Activated CD4-positive, alpha-beta T cell treated with anti-CD3 and anti-CD28 coated beads, Interleukin-2, amount 10 ng/mL, durations not matched to agents 24 days and 14 days (primary cell): Measurements from ENCODE around the gene CCDC102B. TPM values are rescaled to one million over a fixed set of nuclear protein-coding genes. Genes with fewer than 3 reads are reported as not detected.

Source experiments
- DNase-seq: peaks from one replicate; pipeline ENCODE4 v3.0.0; 2022
- H3K27ac Mint-ChIP-seq: one replicate; pipeline ENCODE4 v1.8.0; 2022; ENCODE audit warnings: mild to moderate bottlenecking, mixed read lengths
- H3K27me3 Mint-ChIP-seq: one replicate; pipeline ENCODE4 v1.8.0; 2022; ENCODE audit warnings: mixed read lengths
- H3K36me3 Mint-ChIP-seq: one replicate; pipeline ENCODE4 v1.8.0; 2022; ENCODE audit warnings: low read depth, mild to moderate bottlenecking, mixed read lengths
- H3K4me1 Mint-ChIP-seq: one replicate; pipeline ENCODE4 v1.8.0; 2021; ENCODE audit warnings: mixed read lengths
- H3K4me3 Mint-ChIP-seq: one replicate; pipeline ENCODE4 v1.8.0; 2022; ENCODE audit warnings: mild to moderate bottlenecking, moderate library complexity, mixed read lengths
- H3K9me3 Mint-ChIP-seq: one replicate; pipeline ENCODE4 v1.8.0; 2021; ENCODE audit warnings: mixed read lengths
- intact Hi-C: fragments of 100-400 bp; cut with micrococcal nuclease; formaldehyde crosslinking; loops from one replicate; pipeline ENCODE4 v1.15.1; 2023
- total RNA-seq: library from RNA; stranded (reverse); gene quantifications from 2 replicates; pipeline ENCODE4 v1.2.3, GENCODE V29; 2022

CCDC102B gene
- total RNA-seq, 1 donor from 2014 or later, result 0.58 TPM

DNA sequence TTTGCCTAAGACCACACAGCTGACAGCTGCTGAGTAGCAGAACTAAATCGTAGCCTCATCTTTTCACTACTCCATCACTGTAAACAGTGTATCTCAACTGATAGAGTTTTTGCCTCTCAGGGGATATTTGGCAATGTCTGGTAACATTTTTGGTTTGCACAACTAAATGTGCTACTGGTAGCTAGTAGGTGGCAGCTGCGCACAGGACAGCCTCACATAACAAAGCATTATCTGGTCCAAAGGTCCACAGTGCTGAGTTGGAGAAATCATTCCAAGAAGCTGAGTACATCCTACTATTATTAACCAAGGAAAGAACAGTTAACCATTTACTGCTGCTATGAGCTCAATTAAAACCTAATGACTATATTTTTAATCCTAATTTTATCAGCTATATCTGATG, 6.1 kb upstream of the CCDC102B start:
- H3K4me3 Mint-ChIP-seq, result no peak overlapping the region
- H3K27ac Mint-ChIP-seq, result no peak overlapping the region
- DNase-seq, result no peak
- no peaks in the 10 kb centered on the region for H3K9me3 Mint-ChIP-seq
- no peaks in the 10 kb centered on the region for H3K36me3 Mint-ChIP-seq
- H3K27me3 Mint-ChIP-seq, result no peaks in the 10 kb centered on the region
- intact Hi-C loops, result no loop called here
- H3K4me1 Mint-ChIP-seq, result no peaks in the 10 kb centered on the region

DNA sequence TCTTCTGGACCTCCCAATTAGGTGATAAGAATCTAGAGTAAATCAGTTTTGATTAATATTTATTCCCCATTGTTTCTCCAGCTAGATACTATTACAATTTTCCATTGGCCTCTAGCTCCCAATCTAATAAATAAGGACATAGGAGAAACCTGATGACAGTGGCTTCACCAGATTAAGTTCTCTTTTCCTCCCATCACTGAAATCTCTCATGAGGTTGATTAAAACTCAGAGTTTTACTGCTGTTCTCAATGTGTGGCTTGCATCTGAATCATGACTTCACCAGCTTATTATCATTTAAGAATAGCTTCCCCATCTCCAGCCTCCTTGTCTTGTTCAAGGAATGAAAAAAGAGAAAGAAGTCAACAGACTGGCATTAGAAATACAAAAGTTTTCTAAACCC, 3.9 kb upstream of the CCDC102B start:
- H3K27ac Mint-ChIP-seq, result no peak overlapping the region
- no peak overlapping the region for H3K4me3 Mint-ChIP-seq
- no peaks in the 10 kb centered on the region for H3K27me3 Mint-ChIP-seq
- intact Hi-C loops, result no loop called here
- H3K36me3 Mint-ChIP-seq, result no peaks in the 10 kb centered on the region
- no peaks in the 10 kb centered on the region for H3K9me3 Mint-ChIP-seq
- no peaks in the 10 kb centered on the region for H3K4me1 Mint-ChIP-seq
- DNase-seq, result no peak

DNA sequence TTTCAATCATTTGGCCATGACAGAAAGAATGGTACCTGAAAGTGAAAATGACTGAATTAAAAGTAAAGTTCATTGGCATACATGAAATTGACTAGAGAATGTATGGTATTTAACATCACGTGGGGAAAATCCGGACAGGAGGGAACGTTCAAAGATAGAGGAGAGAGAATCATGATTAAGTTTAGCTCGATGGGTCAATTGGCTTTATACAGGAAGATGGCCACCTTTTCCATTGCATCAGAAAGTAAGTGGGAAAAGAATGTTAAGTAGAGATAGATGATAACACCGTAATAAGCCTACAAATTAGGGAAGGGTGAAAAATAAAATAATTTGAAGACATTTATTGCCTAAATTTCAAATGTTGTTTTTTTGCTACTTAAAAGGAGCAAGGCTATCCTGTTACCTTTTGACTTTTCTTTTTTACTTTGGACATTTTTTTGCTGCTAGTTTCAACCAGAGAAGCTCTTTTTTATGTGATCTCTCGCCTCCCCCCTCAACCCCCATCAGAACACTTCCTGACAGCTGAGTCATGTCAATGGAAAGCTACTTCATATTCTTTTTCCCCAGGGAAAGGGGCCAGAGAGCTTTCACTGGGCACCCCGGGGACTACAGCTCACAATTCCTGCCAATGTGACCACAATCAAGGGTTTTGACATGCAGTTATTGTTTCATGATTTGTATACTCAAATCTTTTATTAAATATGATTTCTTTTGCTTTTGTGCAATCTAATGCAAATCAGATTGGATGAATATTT, 767 bp upstream of the CCDC102B start:
- no peaks in the 10 kb centered on the region for H3K4me1 Mint-ChIP-seq
- intact Hi-C loops, result no loop called here
- H3K27me3 Mint-ChIP-seq, result no peaks in the 10 kb centered on the region
- H3K36me3 Mint-ChIP-seq, result no peaks in the 10 kb centered on the region
- no peaks in the 10 kb centered on the region for H3K9me3 Mint-ChIP-seq
- H3K27ac Mint-ChIP-seq, result no peak overlapping the region
- H3K4me3 Mint-ChIP-seq, result no peak overlapping the region
- no peak for DNase-seq

DNA sequence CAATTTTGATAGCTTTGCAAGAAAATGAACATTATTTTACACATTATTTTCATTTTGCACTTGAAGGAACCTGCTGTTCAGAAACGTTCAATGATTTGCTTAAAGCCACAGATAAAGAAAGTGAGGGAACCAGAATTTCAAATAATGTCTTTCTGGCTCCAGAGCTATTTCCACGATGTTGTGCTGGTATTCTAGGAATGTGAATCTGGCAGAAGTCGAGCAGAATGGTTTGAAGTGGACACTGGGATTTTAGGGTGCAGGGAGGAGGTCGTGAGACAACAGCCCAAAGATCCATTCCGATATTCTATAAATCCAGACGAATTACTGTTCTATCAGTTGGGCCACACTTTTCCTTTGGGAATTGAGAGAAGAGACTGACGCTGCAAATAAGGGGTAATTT, 2.2 kb downstream of the CCDC102B start:
- Mint-ChIP-seq H3K4me1 (no peaks in the 10 kb centered on the region), H3K27ac (no peak overlapping the region), H3K36me3 (no peaks in the 10 kb centered on the region), H3K4me3 (no peak overlapping the region), H3K9me3 (no peaks in the 10 kb centered on the region), H3K27me3 (no peaks in the 10 kb centered on the region)
- intact Hi-C loops, result no loop called here
- no peak for DNase-seq

DNA sequence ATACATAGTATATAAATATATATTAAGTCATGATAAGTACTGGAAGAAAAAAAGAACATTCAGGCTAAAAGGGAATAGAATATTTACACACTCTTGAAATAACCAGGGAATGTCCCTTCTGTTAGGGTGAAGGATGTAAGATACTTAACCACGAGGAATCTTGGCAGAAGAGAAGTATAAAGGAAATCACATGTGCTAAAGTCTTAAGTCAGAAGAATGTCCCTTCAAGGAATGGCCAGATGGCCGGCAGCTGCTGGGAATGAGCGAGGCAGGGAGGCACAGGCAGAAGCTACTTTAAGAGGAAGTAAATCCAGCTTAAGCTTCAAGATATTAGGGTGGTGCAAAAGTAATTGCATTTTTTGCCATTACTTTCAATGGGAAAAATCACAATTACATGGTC, 5.5 kb downstream of the CCDC102B start:
- Mint-ChIP-seq H3K9me3 (no peaks in the 10 kb centered on the region), H3K4me3 (no peak overlapping the region), H3K4me1 (no peaks in the 10 kb centered on the region), H3K27ac (no peak overlapping the region), H3K36me3 (no peaks in the 10 kb centered on the region), H3K27me3 (no peaks in the 10 kb centered on the region)
- DNase-seq, result no peak
- intact Hi-C loops, result no loop called here

DNA sequence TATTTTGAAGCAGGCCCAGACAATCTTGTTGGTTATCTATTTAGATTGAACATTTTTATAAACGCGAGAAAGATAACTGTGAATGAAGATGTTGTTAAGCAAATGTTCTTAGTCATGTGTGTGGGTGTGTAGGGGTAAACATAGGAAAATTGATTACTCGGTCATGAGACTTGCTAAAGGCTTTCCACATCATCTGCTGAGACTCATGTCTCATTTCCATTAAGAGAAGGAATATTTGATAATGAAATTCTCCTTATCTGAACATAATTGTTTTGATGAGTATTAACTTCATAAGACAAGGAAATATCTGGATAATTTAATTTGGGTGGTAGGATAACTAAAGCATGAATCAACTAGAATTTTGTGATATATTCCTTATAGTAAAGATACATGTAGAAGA, 19.7 kb downstream of the CCDC102B start:
- Mint-ChIP-seq H3K36me3 (no peaks in the 10 kb centered on the region), H3K27ac (no peak overlapping the region), H3K4me3 (no peak overlapping the region), H3K4me1 (no peaks in the 10 kb centered on the region), H3K9me3 (no peaks in the 10 kb centered on the region), H3K27me3 (no peaks in the 10 kb centered on the region)
- no peak for DNase-seq
- intact Hi-C loops, result no loop called here

DNA sequence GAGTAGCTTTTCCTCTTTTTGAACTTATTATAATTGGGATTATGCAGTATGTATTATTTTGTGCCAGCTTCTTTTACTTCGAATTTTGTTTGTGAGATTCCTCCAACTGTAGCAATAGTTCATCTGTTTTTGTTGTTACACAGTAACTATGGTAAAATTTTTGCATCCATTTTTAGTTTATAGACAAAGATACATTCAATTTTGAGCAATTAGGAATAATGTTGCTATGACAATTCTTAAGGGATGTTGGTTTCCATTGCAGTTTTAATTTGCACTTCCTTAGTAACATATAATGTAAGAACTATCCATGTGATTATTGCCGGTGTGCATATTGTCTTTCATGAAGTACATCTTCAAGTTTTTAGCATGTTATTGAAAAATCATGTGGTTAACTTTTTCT, 20.7 kb downstream of the CCDC102B start:
- no peaks in the 10 kb centered on the region for H3K9me3 Mint-ChIP-seq
- intact Hi-C loops, result no loop called here
- H3K36me3 Mint-ChIP-seq, result no peaks in the 10 kb centered on the region

DNA sequence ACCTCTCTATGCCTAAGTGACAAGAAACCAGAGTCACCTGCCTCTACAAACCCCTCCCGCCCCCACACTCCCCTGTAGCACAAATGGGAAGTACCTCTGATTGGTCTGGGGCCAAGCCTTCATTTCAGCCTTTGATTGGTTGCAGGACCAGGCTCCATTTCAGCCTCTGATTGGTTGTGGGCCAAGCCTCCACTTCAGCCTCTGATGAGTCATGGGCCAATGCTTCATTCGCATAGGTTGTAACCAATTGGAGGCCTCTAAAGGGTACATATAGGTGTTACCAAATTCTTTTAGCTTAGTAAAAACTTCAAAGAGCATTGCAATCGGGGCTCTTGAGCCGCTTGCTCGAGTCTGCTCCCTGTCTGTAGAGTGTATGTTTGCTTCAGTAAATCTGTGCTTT, 25.0 kb downstream of the CCDC102B start:
- intact Hi-C loops, result no loop called here
- Mint-ChIP-seq H3K27me3 (no peaks in the 10 kb centered on the region), H3K36me3 (no peaks in the 10 kb centered on the region), H3K9me3 (no peaks in the 10 kb centered on the region), H3K27ac (no peak overlapping the region), H3K4me3 (no peak overlapping the region), H3K4me1 (no peaks in the 10 kb centered on the region)
- no peak for DNase-seq

More for the DNA sequence above, 20.7 kb downstream of the CCDC102B start:
- Mint-ChIP-seq H3K27ac (no peak overlapping the region), H3K27me3 (no peaks in the 10 kb centered on the region), H3K4me1 (no peaks in the 10 kb centered on the region), H3K4me3 (no peak overlapping the region)
- no peak for DNase-seq

DNA sequence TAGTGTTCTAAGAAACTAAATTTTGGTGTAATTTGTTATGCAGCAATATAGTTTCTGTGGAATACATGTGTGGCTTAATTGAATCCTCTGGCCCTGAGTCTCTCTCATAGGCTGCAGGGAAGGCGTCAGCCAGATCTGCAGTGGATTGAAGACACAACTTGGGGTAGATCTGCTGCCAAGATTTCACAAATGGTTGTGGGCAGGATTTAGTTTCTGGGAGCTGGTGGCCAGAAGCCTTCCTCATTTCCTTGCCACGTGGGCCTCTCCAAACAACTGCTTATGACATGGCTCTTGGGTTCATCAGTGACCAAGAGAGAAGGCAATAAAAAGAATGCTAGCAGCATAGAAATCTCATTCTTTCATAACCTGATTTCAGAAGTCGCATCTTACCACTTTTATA, 28.2 kb downstream of the CCDC102B start:
- no peak overlapping the region for H3K4me3 Mint-ChIP-seq
- DNase-seq, result no peak
- no peaks in the 10 kb centered on the region for H3K9me3 Mint-ChIP-seq
- H3K4me1 Mint-ChIP-seq, result no peaks in the 10 kb centered on the region
- intact Hi-C loops, result no loop called here
- H3K27ac Mint-ChIP-seq, result no peak overlapping the region
- H3K36me3 Mint-ChIP-seq, result no peaks in the 10 kb centered on the region
- H3K27me3 Mint-ChIP-seq, result no peaks in the 10 kb centered on the region

DNA sequence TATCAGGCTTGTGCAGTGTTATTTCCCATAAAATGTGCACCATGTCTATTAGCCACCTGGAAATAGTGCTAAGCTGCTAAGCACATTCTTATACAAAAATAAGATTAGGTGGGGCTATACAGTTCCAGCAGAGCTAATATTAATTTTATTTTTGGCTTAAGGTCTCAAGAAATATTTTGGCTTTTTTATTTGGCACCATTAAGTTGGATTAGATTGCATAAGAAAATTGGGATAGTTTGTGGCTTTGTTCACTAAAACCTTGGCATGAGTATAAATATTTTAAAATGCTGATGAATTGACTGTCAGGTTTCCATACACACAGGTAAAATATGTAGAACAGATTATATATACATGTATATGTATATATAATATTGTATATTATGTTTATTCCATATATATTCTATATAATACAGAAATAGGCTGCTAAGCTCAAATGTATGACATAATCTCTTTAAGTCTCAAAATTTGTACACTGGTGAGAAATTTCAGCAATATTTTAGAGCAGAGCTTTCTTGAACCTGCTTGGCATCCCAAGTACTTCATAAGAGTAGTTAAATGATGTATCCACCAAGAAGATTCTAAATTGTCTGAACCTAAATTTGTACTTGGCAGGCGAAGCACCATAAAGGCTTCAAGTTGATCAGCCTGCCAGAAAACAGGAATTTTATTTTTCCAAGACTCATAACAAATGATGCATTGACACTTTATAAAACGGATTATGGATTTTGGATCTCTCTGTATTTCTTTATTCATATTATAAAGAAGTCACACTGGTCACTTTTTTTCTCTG, 32.6 kb downstream of the CCDC102B start:
- no peak for DNase-seq
- no peaks in the 10 kb centered on the region for H3K4me1 Mint-ChIP-seq
- intact Hi-C loops, result no loop called here

DNA sequence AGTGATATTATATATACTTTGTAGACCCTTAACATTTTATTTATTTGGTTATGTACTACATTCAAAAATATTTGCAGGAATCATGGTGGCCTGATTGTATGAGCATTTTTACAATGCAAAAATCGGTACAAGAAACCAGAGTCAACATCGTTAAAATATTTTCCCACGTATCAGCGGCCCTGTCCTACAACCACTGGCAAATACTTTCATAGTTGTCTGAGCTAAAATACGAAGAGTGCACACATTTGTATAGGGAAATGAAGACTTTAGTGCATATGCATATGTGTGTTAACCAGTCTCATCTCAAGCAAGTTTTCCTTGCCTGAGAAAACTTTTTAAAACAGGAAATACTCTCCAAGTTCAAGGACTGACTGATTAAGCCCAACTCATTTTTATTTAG, 35.9 kb downstream of the CCDC102B start:
- Mint-ChIP-seq H3K27ac (no peak overlapping the region), H3K4me3 (no peak overlapping the region), H3K9me3 (no peaks in the 10 kb centered on the region), H3K36me3 (no peaks in the 10 kb centered on the region), H3K4me1 (no peaks in the 10 kb centered on the region), H3K27me3 (no peaks in the 10 kb centered on the region)
- intact Hi-C loops, result no loop called here
- DNase-seq, result no peak

More for the DNA sequence above, 32.6 kb downstream of the CCDC102B start:
- no peaks in the 10 kb centered on the region for H3K36me3 Mint-ChIP-seq
- H3K9me3 Mint-ChIP-seq, result no peaks in the 10 kb centered on the region
- H3K27me3 Mint-ChIP-seq, result no peaks in the 10 kb centered on the region
- H3K27ac Mint-ChIP-seq, result no peak overlapping the region
- no peak overlapping the region for H3K4me3 Mint-ChIP-seq

DNA sequence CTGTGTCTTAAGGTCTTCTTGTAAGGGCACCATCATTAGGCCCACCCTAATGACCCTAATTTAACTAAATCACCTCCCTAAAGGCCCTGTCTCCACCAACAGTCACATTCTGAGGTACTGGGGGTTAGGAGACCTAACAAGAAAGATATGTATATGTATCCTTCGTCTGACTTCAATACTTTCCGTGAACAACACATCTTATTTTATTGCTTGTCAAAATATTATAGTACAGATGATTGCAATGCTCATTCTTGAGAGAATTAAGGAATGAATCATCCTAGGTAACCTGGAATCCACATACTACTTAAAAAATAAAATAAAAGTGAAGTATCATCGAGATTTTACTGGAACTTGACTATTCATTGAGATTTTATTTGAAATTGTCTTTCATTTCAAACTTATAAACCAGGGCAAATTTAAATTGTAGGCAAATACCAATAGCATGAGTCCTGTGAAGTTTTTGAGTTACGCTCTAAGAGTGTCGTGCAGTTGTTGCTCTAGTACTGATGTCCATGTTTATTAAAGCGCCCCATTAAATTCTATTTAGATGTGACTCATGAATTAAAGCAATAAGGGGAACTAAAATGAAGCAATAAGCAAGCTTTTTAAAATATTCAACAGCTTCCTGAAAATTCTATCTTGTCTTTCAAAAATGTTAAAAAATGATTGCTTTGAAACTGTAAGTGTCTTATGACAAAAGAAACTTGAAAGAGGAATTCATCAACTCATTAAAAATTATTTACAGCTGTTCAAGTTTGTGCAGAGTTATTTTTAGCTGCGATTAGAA, 40.0 kb downstream of the CCDC102B start:
- H3K27me3 Mint-ChIP-seq, result no peaks in the 10 kb centered on the region
- H3K36me3 Mint-ChIP-seq, result no peaks in the 10 kb centered on the region
- H3K27ac Mint-ChIP-seq, result no peak overlapping the region
- no peak for DNase-seq
- intact Hi-C loops, result no loop called here
- no peak overlapping the region for H3K4me3 Mint-ChIP-seq
- no peaks in the 10 kb centered on the region for H3K9me3 Mint-ChIP-seq
- no peaks in the 10 kb centered on the region for H3K4me1 Mint-ChIP-seq

DNA sequence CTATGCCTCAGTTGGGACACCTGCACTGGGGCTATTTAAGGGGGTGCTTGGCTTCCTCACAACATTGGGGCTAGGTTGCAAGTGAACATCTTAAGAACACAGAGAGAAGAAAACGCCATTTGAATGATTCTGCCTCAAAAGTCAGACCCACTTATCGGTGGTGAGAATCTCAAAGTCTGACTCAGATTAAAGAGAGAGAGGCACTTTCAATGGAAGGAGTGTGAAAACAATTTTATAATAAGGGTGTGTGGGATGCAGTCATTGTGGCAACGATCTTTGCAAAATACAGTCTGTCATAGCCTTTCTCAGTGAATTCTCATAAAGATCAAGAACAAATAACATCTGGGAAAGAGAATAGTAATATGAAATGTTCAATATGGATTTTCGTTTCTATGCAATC, 41.8 kb downstream of the CCDC102B start:
- Mint-ChIP-seq H3K27me3 (no peaks in the 10 kb centered on the region), H3K27ac (no peak overlapping the region), H3K4me1 (no peaks in the 10 kb centered on the region), H3K4me3 (no peak overlapping the region), H3K9me3 (no peaks in the 10 kb centered on the region), H3K36me3 (no peaks in the 10 kb centered on the region)
- DNase-seq, result no peak
- intact Hi-C loops, result no loop called here
